GM19193 (cell line): ENCODE measurements around the gene TMEM179.

ENCODE experiments used
- POLR2A ChIP-seq: IDR thresholded peaks from 4 replicates; pipeline ENCODE4 v1.6.1; 2011; ENCODE audit not compliant: insufficient read depth, insufficient read length; ENCODE audit errors: extremely low read depth

Gene TMEM179

DNA sequence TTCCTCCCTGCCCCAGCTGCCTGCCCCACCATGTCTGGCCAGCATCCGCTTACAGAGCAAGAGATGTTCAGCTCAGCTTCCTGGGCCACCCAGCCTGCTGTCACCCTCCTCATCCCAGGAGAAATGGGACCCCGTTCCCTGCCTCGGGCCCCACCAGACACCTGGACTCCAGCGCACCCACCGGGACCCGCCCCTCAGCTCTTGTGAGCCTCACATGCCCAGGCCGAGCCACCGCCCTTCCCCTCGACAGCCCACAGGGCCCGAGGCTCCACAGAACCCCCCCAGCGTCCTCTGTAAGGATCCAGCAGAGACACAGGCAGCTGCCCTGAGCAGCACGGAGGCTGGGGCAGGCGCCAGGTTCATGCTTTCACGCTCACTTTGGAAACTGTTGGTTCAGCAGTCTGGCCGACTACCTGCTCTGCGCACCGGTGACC lies 43.4 kb downstream of the TMEM179 start:
- TF ChIP-seq POLR2A: no peak

- TF ChIP-seq POLR2A: no peak
Measured at GRCh38 chr14:104560586-104560945, 44.0 kb downstream of the TMEM179 start.

GRCh38 chr14:104559804-104560585 lies 44.6 kb downstream of the TMEM179 start:
- TF ChIP-seq POLR2A: no peak

GRCh38 chr14:104559028-104559803 lies 45.4 kb downstream of the TMEM179 start:
- no peak for TF ChIP-seq POLR2A

- TF ChIP-seq POLR2A: no peak
Measured at GRCh38 chr14:104558231-104559027, 46.1 kb downstream of the TMEM179 start.

DNA sequence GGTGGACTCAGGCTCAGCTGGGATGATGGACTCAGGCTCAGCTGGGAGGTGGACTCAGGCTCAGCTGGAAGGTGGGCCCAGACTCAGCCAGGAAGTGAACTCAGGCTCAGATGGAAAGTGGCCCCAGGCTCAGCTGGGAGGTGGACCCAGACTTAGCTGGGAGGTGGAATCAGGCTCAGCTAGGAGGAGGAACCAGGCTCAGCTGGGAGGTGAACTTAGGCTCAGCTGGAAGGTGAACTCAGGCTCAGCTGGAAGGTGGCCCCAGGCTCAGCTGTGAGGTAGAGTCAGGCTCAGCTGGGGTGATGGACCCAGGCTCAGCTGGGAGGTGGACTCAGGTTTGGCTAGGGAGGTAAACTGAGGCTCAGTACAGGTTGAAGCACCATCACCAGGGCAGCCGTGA lies 46.8 kb downstream of the TMEM179 start:
- TF ChIP-seq POLR2A: no peak

GRCh38 chr14:104557086-104557485 lies 47.5 kb downstream of the TMEM179 start:
- no peak for TF ChIP-seq POLR2A

DNA sequence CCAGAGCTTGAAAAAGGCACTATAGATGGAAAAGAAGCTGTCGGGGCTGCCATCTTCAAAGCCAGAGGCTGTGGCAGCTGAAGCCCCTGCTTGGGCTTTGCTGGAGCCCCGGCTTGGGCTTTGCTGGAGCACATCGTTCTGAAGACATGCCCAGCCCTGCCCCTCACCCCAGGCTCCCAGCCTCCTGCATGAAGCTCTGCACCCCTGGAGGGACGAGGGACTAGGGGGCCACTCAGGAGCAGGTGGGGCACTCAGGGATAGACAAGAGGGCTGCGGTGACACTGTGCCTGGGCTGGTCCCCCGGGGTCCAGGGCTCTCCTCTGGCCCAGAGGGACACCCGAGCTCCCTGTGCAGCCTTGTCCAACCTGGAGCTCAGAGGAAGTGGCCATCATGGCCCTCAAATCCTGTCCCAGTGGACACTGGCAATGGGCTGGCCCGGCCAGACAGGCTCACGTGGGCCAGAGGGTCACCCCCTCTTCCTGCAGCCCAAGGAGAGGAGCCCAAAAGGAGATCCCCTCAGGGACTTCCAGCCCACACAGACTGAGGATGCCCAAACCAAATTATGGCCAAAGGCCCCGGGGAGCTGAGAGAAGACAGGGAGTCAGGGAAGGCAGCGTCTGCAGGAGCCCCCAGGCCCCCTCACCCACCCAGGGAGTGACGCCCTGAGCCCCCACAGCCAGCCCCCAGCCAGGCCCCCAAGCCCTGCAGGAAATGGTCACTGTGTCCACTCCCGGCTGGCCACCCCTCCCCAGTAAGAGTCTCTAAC lies 48.1 kb downstream of the TMEM179 start:
- no peak for TF ChIP-seq POLR2A

GRCh38 chr14:104555430-104556255 lies 48.9 kb downstream of the TMEM179 start:
- TF ChIP-seq POLR2A: no peak

DNA sequence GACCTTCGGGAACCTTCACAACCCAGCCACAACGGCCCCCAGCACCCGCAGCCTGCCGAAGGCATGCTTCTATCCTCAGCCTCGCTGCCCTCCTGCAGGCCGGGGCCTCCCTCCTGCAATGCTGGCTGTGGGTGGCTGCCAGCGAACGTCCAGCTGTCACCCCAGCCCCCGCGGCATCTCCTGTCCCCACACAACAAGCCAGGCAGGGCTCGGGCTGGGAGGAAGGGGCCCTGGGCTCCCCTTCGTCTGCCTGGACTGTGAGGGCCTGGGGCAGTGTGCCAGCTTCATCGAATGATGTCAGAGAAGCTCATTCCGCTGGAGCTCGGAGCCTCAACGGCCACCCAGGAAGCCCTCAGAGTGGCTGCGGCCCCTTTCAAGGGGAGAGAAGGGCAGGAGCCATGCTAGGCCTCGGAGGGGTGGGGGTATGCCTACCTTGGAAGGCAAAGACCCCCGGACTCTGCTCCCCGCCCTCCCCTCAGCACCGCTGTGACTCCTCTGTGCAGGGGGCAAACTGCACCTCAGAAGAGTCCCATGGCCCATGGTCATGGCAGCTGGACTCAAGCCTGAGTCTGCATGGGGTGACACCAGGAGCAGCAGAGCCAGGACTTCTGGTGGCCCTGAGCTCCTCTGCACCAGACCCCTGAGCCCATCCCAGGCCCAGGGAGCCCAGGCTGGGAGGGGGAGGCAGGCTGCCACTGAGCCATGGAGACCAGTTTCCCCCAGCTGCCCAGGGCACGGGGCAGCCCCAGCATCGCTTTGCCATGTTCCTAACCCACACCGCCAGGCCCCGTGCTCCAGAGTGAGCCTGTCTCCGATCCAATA lies 49.8 kb downstream of the TMEM179 start:
- TF ChIP-seq POLR2A: no peak

- no peak for TF ChIP-seq POLR2A
Measured at GRCh38 chr14:104554088-104554607, 50.4 kb downstream of the TMEM179 start.

- TF ChIP-seq POLR2A: no peak
Measured at GRCh38 chr14:104553166-104554087, 51.1 kb downstream of the TMEM179 start.
